Renal pelvis (tissue), 12 donors: Measurements from ENCODE around the gene NECAB3. TPM values are rescaled to one million over a fixed set of nuclear protein-coding genes. Genes with fewer than 3 reads are reported as not detected.

ENCODE experiments used
- DNase-seq: peaks from one replicate; pipeline ENCODE4 v3.0.0-alpha.2; 2013
- long read RNA-seq, 16 experiments: transcript quantifications; one replicate each; lab custom pipeline, GENCODE V29; 2026
- polyA plus RNA-seq, 3 donors: library from polyadenylated mRNA; unstranded; fragments of 120-200 nt; gene quantifications; one replicate each; pipeline ENCODE4 v1.2.1, GENCODE V29; 2013; ENCODE audit not compliant: insufficient read length in 3 of 3

The NECAB3 gene, protein sequence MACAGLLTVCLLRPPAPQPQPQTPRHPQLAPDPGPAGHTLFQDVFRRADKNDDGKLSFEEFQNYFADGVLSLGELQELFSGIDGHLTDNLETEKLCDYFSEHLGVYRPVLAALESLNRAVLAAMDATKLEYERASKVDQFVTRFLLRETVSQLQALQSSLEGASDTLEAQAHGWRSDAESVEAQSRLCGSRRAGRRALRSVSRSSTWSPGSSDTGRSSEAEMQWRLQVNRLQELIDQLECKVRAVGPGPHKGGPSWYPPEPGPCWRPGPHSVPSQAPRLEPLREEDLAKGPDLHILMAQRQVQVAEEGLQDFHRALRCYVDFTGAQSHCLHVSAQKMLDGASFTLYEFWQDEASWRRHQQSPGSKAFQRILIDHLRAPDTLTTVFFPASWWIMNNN
- polyA plus RNA-seq: 10 to 100 TPM; 17.2 to 23.2 (median 19.2) TPM
- long read RNA-seq, donor 1, partial matches to known transcripts: 0 of 4 reads
- long read RNA-seq, donor 1, other reads (novel, unspliced or antisense): 0 of 4 reads
- long read RNA-seq, donor 2, partial matches to known transcripts: 0 of 5 reads
- long read RNA-seq, donor 2, other reads (novel, unspliced or antisense): 0 of 5 reads
- long read RNA-seq, donor 3, partial matches to known transcripts: 0 of 2 reads
- long read RNA-seq, donor 3, other reads (novel, unspliced or antisense): 0 of 2 reads
- long read RNA-seq, donor 4, partial matches to known transcripts: 7 of 11 reads
- long read RNA-seq, donor 4, other reads (novel, unspliced or antisense): 0 of 11 reads
- long read RNA-seq, donor 5, partial matches to known transcripts: 0 of 1 reads
- long read RNA-seq, donor 5, other reads (novel, unspliced or antisense): 0 of 1 reads
- long read RNA-seq, donor 6, partial matches to known transcripts: 0 of 3 reads
- long read RNA-seq, donor 6, other reads (novel, unspliced or antisense): 0 of 3 reads
- long read RNA-seq, donor 7, partial matches to known transcripts: 0 of 1 reads
- long read RNA-seq, donor 7, other reads (novel, unspliced or antisense): 0 of 1 reads
- long read RNA-seq, donor 8, partial matches to known transcripts: 0 of 1 reads
- long read RNA-seq, donor 8, other reads (novel, unspliced or antisense): 0 of 1 reads
- long read RNA-seq, donor 9, partial matches to known transcripts: 0 of 1 reads
- long read RNA-seq, donor 9, other reads (novel, unspliced or antisense): 0 of 1 reads
- long read RNA-seq, donor 10: 0 reads
- long read RNA-seq, donor 11, partial matches to known transcripts: 0 of 1 reads
- long read RNA-seq, donor 11, other reads (novel, unspliced or antisense): 0 of 1 reads
- long read RNA-seq, donor 12, partial matches to known transcripts: 0 of 2 reads
- long read RNA-seq, donor 12, other reads (novel, unspliced or antisense): 0 of 2 reads
- long read RNA-seq, donor 13, partial matches to known transcripts: 0 of 1 reads
- long read RNA-seq, donor 13, other reads (novel, unspliced or antisense): 0 of 1 reads
- long read RNA-seq, donor 14, partial matches to known transcripts: 0 of 2 reads
- long read RNA-seq, donor 14, other reads (novel, unspliced or antisense): 0 of 2 reads
- long read RNA-seq, donor 15: 0 reads
- long read RNA-seq, donor 16, partial matches to known transcripts: 0 of 2 reads
- long read RNA-seq, donor 16, other reads (novel, unspliced or antisense): 0 of 2 reads

DNA sequence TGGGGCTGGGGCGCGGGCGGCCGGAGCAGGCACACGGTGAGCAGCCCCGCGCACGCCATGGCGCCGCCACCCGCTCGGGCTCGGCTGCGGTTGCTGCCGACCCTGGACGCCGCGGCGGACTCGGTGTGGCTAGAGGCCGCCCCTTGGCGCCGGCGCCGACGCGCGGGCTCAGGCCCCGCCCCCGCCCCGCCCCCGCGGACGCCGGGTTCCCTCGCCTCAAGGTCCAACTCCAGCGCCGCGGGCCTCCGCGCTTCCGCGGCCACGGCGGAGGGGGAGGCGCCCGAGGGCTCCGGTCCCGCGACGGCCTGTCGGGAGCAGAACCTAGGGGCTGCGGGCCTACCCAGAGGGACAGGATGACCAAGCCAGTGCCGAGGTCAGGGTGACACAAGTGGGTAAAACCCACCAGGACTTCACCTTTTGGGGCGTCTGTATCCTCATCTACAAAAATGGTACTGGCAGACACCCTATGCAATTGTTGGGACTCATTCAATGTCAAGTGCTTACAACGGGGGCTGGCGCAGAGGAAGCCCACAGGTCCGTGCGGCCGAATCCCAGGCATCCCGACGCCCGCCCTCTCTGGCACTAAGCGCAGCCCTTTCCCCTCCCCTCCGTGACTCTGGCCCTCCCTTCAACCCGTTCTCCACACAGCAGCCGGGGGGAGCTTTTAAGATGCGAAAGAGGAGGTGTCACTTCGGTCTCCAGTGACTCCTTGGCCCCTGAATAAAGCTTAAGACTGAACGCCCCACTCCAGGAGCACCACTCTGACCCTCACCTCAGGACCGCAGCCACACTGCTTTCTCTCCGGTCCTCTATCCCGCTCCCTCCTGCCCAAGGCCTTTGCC lies at the start of gene NECAB3:
Gene NECAB3, minus strand, starts transcription at position 135 of the 842 bp plus-strand sequence. Its CDS starts 76 bp downstream, at position 59.
- peak; percentile 80 for DNase-seq

DNA sequence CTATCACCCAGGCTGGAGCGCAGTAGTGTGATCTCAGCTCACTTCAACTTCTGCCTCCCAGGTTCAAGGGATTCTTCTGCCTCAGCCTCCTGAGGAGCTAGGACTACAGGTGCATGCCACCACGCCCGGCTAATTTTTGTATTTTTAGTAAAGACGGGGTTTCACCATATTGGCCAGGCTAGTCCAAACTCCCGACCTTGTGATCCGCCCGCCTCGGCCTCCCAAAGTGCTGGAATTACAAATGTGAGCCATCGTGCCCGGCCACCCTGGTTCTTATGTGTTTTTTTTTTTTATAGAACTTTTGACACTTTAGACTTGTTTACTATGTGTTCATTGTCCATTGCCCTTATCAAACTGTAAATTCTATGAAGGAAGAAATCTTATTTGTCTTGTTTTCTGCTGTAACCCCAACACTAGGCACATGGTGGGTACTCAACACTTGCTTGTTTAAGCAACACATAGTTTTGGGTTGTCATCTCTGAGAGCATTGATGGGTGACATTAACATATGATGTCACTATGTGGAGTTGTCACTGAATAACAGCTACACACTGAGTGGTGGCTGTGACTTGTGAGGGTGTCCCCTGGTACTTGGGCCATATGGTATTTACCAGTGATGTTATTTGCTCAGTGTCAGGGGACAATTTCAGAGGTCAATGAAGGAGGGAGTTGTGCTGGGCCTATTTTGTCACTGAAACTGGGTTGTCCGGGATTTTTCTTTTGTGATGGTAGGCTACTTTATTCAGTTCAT lies 47.3 kb upstream of the NECAB3 start:
- DNase-seq: no peak

GRCh38 chr20:33719989-33720709 lies 45.9 kb upstream of the NECAB3 start, which contains the start of gene PXMP4:
Gene PXMP4, minus strand, starts transcription at chr20:33720310. Its CDS starts 103 bp downstream, at chr20:33720207.
- peak; percentile 93 for DNase-seq

DNA sequence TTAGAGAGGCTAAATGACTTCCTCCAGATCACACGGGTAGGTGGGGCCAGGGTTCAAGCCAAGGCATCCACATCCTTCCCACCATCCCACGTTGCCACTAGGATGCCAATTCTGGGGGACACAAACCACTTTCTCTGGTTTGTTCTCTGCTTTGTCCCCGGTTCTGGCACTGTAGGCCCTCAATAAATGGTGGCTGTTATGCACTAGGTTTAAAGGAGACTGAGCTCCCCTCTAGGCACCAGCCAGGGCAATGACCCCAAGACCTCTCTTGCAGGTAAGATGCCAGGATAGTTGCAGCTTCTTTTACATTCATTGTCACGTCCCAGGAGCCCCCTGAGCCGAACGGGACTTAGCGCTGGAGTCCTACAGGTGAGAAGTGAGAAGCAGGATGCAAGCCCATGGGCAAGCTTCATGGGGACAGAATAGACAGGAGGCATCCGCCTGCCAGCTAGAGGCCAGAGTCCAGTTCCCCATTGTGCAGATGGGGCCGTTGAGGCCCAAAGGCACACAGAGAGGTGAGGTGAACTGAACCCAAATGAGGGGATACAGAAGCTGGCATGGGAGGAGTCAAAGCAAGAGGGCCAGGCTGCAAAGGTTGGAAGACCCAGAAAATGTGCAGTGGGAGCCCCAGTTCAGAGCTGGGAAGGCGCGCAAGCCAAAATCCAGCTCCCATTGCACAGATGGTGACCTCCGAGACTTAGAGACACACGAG lies 45.2 kb upstream of the NECAB3 start:
- no peak for DNase-seq

- DNase-seq: no peak
Observed at GRCh38 chr20:33716498-33716897, 42.3 kb upstream of the NECAB3 start.

- no peak for DNase-seq
Observed at GRCh38 chr20:33713865-33714367, 39.7 kb upstream of the NECAB3 start.

- DNase-seq: no peak
Observed at GRCh38 chr20:33711446-33711738, 37.2 kb upstream of the NECAB3 start.

GRCh38 chr20:33710681-33711445 lies 36.6 kb upstream of the NECAB3 start:
- DNase-seq: no peak

DNA sequence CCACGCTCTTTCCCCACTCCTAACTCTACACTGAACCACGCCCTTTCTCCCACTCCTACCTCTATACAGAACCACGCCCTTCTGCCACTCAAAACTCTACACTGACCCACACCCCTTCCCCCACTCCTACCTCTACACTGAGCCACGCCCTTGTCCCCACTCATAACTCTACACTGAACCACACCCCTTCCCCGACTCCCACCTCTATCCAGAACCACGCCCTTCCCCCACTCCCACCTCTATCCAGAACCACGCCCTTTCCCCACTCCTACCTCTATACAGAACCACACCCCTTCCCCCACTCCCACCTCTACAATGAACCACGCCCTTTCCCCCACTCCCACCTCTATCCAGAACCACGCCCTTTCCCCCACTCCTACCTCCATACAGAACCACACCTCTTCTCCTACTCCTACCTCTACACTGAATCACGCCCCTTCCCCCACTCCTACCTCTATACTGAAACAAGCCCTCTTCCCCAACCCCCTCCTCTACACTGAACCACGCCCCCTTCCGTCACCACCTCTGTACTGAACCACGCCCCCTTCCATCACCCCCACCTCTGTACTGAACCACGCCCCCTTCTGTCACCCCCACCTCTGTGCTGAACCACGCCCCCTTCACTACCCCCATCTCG lies 35.8 kb upstream of the NECAB3 start:
- no peak for DNase-seq

- DNase-seq: no peak
Observed at GRCh38 chr20:33709398-33709797, 35.2 kb upstream of the NECAB3 start.

DNA sequence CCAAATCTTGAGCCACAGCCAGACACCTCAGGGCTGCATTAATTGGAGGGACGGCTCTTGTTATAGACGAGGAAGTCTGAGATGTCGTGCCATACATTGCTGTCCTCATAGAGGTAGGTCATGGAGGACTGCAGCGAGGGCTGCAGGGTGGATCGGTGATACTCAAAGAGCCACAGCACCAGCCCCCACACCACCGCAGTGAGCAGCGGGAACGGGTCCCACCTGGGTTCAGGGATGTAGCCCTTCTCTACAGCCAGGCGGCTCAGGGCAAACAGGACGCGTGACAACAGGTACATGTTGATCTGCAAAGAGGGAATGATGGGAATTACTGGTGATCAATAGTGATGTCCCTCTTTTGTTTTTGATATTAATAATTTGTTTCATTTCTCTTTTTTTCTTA lies 33.4 kb upstream of the NECAB3 start:
- DNase-seq: no peak

GRCh38 chr20:33704197-33704924 lies 30.1 kb upstream of the NECAB3 start:
- DNase-seq: no peak

DNA sequence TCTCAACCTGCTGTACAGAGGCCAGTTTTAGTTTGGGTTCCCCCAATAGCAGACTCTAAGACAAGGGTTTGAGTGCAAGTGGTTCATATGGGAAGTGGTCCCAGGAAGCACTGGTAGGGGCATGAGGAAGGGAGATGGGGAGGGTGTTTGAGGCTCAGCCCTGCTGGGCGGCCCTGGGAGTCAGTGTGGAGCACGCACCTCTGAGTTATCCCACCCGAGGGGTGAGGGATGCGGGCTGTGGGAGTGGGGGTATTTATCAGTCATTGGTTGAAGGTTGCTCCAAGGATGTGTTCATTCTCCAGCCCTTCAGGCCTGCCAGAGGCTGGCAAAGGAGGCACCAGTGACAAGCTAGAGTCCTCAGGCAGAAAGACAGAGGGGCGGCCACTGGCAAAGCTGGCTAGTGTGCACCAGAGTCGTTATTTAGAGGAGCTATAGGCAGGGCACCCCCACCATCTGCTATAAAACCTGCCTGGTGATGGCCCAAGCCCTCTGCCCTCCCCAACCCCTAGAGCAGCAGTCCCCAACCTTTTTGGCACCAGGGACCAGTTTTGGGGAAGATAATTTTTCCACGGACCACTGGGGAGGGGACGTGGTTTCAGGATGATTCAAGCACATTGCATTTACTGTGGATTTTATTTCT lies 29.4 kb upstream of the NECAB3 start:
- no peak for DNase-seq

GRCh38 chr20:33702861-33703260 lies 28.6 kb upstream of the NECAB3 start:
- DNase-seq: no peak
